ENCODE measurements around the gene PDP2.

PDP2 gene

DNA sequence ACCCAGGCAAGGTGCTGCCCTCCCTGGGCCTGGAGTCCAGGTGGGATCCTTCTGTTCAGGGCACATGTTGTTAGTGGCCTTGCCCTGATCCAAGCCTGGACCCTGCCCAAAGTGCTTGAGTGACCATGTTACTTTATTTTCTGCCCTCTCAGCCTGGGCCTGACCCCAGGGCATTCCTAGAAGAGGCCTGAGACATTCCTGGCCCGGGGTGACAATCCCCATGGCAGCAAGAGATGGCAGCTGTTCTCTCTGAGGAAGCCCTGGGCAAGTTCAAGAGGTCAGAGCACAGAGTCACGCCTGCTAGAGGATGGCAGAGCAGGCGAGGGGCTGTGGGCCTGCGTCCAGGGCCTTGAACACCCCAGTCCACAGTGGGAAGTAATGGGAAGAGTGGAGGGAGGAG, 33.4 kb downstream of the PDP2 start:
- DNase-seq (ENCODE audit: low read depth) = no peak
- H3K4me3 ChIP-seq (ENCODE audit: low read depth, low read length) = no peak overlapping the region

DNA sequence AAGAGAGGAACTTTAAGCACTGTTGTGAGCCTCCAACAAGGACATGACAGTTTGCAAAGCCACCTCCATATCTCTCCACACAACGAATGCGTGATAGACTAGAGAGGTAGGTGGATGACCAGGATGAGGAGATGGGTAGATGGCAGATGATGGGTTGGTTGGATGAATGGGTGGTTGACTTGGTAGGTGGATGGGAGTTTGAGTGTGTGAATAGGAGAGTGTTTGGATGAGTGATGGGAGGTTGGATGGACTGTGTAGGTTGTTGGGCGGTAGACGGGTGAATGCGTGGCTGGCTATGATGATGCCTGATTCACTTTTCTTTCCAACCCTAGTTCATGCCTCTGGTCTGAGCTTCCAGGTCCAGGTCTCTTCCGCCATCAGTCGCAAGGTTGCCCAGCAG, 34.2 kb downstream of the PDP2 start:
- no peak for DNase-seq (ENCODE audit: low read depth)
- H3K4me3 ChIP-seq (ENCODE audit: low read depth, low read length) = no peak overlapping the region

DNA sequence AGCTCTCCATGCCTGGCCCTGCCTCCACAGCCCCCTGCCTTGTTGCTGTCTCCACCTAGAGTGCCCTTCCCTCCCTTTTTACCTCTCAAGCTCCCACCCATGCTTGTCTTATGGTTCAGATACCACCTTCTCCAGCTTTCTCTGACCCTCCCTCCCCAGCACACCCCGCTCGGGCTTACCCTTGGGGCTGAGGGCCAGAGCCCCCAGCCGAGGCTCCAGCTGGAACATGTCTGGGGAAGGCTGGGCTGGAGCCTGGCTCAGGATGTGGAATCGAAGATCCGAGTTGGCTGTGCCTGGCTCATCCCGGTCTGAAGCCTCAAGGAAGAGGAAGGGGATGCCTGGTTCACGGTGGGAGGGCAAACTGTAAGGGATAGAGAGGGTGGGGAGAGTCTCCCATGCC, 34.7 kb downstream of the PDP2 start:
- no peak for DNase-seq (ENCODE audit: low read depth)
- no peak overlapping the region for H3K4me3 ChIP-seq (ENCODE audit: low read depth, low read length)

DNA sequence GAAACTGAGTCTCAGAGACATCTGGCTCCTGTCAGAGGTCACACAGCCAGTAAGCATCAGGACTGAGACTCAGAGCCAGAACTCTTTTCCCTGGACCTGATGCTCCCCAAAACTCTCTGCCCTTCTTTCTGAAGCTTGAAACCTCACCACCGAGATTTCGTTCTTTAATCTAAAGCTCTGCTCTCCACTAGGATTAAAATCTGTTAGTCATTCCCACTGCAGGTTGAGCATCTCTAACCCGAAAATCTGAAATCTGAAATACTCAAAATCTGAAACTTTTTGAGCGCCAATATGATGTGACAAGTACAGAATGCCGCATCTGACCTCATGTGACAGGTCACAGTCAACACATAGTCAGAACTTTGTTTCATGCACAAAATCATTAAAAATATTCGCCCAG, 36.2 kb downstream of the PDP2 start:
- H3K4me3 ChIP-seq (ENCODE audit: low read depth, low read length) = no peak overlapping the region
- DNase-seq (ENCODE audit: low read depth) = no peak

DNA sequence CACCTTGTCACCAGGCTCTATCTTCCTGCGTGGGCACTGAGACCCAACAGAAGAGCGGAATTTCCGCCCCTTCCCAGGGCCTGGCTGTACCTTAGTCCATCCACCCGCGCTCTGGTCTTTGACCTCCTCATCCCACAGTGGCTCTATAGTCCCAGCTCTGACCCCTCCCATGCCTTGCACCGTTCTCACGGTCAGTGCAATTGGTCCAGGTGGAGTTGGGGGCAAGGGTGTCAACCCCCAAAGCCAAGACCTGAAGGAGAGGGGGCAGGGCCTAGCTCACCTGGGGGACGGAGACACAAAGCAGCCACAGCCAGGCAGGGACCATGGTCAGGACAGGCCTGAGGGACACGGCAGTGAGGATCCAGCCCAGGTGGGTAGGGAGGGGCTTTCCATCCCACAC, 37.4 kb downstream of the PDP2 start:
- no peak overlapping the region for H3K4me3 ChIP-seq (ENCODE audit: low read depth, low read length)
- no peak for DNase-seq (ENCODE audit: low read depth)

DNA sequence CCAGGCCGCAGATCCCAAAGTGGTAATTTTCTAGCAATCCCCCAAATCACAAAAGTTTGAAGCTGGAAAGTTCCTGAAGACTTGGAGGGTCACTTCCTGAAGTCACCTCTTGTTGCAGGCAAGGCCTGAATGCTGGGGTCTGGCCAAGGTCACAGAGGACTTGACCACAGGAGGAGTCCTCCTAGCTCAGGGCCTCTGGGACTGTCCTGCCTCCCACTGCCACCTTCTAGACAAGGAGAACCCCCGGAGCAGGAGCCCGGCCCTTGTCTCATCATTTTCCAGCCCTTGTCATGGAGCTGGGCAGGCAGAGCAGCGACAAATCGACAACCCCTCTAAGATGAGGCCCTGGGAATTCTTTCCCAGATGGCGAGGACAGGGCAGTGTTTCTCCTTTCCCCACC, 38.0 kb downstream of the PDP2 start:
- no peak for DNase-seq (ENCODE audit: low read depth)
- no peak overlapping the region for H3K4me3 ChIP-seq (ENCODE audit: low read depth, low read length)

DNA sequence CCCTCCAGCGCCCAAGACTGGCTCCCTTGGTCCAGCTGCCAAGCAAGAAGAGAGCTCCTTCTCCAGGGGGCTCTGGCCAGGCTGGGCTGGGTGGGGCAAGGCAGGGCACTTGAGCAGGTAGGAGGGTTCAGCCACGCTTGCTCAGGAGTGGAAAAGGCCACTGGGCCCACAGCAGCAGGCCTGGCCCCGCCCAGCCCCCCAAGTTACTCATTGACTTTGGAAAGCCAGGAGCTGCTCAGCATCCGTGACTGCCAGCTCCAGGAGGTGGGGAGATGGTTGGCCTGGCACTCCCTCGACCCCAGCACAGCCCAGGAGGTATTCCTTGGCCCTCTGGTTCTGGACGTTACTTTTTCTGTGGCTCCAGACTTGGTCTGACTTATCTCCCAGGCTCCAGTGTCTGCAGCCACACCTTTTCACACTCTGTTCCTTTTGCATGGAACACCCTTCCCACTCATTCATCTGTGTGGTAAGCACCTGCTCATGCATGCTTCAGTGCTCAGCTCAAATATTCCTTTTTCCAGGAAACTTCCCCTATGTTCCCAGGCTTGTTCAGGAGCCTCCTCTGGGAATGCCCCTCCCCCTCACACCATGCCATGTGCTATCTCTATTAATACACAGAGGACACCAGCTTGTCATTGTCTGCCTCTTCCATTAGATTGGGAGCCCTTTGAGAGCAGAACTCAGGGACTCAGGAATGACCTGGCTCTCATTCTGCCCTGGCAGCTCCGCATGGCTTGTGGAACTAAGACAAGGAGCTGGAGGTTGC, 38.7 kb downstream of the PDP2 start, which contains the start of gene CDH16:
TSS of gene CDH16 (minus strand) at position 83 of the 766 bp plus-strand sequence. CDS start 820 bp downstream, outside the sequence.
- no peak within 1 kb of the TSS for H3K4me3 ChIP-seq (ENCODE audit: low read depth, low read length)
- DNase-seq (ENCODE audit: low read depth) = no peak

DNA sequence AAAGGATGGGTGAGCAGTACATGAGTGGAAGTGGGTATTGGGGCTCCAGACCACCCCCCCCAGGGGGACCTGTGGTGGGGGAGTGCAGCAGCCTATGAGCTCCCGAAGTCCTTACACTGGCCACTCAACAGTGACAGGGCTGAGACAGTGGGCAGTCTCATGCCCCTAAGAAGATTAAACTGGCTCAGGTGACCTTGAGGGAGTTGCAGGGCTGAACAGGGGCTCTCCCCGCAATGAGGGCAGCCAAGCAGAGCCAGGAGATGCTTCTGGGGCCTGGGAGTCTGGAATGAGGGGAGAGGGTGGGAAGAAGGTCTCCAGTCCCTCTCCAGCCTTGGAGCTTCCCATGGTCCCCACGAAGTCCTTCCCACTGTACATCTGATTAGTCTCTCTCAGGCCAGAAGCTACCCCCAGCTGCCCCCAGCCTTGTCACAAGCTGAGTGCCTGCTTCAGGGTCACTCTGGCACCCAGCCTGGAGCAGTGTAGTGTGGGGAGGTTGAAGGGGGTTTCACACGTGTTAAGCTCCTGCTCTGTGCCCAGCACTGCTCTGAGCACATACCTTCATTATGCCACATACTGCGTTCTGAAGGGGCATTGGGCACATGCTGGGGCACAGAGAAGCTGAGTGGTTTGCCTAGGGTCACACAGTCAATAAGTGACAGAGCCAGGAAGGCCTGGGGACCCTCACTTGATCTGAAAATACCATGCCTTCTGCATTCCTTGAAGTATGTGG, 39.4 kb downstream of the PDP2 start:
- DNase-seq (ENCODE audit: low read depth) = no peak
- no peak overlapping the region for H3K4me3 ChIP-seq (ENCODE audit: low read depth, low read length)

DNA sequence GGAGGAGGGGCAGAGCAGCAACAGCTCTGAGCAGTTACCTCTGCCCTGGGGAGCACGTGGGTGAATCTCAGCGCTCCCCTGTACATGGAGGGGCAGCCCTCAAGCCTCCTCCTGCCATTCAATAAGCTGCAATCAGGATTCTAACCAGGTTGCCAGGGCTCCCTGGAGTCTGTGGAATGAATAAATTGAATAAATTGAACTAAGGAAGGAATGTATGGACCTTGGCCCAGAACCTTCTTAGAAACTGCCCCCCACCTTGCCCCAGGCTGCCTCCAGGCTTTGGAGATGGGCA, 39.9 kb downstream of the PDP2 start:
- H3K4me3 ChIP-seq (ENCODE audit: low read depth, low read length) = no peak overlapping the region
- DNase-seq (ENCODE audit: low read depth) = no peak

DNA sequence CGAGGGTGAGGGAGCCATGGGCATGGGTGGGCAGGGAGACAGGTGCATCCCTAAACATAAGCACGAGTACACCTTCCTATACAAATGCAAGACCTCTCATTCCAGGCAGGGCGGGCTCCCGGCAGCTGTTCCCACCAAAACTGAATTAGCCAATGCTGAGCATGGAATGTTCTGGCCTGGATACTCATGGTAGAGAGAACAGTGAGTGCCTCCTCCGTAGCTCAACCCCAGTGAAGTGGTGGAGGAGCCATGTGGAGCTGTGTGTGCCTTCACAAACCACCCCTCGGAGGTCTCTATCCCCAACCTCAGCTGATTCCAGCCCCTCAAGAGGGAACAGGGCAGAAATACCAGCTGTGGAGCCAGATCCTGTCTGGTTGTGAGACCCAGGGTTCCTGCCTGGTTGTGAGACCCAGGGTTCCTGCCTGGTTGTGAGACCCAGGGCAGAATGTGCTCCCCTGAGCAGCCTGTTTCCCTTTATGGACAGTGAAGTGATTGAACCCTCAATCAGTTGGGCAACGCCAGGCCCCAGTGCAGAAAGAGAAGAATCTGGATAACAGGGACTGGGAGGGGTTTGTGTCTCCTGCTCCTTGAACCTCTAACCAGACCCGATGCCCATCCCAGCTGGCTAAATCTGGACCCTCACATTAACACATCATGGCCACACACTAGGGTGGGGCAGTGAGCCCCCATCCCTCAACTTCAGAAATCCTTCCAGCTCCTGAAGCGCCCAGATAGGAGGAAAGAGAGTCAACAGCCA, 40.8 kb downstream of the PDP2 start:
- DNase-seq (ENCODE audit: low read depth) = no peak
- H3K4me3 ChIP-seq (ENCODE audit: low read depth, low read length) = no peak overlapping the region

DNA sequence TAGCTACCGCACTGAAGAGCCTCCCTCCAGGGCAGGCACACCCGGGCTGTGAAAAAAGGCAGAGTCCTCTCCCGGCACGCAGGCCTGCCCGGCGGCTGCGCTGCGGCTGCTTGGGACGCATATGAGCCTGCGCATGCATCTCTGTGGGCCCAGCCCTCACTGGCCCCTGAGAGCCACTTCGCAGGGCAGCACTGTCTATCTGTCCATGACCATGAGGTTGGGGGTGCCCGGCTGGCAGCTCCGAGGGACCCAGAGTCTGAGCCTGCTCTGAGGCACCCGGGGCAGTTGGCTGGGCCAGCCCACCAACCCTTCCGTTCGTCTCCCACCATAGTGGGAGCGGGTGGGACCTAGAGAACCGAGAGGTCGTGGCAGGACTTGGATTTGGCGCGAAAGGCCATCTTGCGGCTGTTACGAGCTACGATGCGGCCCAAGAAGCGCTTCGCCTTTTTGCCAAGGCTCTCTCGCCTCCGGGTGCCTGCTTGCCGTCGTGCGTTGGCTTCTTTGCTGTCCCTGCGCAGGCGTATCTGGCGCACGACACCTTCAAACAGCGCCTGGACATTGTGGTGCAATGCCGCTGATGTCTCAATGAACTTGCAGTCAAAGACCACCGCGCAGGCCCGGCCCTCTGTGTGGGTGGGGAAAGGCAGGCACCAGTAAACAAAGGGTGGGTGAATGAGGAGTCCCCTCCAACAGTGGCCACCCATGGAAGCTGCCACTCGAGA, 41.6 kb downstream of the PDP2 start:
- no peak for DNase-seq (ENCODE audit: low read depth)
- H3K4me3 ChIP-seq (ENCODE audit: low read depth, low read length) = no peak overlapping the region

DNA sequence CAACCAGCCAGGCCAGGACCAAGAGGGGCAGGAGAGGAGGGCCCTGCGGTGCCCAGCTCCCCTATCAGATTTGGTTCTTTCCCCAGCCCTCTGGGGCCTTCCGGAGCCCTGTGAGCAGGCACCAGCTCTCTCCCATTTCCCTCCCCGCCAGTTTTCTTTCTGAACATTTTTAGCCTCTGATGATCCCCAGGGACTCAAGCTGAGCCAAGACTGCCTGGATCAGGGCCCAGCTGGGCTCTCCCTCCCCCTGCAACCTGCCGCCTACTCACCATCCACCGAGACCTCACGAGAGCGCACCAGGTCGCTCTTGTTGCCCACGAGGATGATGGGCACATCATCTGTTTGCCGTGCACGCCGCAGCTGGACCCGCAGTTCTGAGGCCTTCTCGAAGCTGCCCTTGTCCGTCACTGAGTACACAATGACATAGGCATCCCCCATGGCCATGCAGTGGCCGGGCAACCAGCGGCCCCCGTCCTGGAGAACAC, 43.0 kb downstream of the PDP2 start:
- H3K4me3 ChIP-seq (ENCODE audit: low read depth, low read length) = no peak overlapping the region
- DNase-seq (ENCODE audit: low read depth) = no peak

DNA sequence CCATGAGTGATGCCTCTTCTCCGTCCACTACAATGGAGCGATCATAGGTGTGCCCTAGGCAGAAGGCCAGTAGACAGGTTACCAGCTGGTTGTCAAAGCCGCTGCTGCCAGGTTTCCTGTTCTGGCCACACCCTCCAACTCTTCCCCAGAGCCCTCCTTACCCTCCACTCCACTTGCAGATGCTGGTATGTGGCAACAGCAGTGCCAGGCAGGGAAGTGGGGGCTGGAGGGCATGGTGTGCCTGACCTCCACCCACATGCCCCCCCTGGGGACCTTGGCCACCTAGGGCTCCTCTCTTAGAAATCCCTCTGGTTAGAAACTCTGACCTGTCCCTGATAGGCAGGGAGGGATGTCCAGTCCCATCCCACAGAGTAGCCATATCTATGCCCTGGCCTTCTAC, 43.6 kb downstream of the PDP2 start:
- no peak overlapping the region for H3K4me3 ChIP-seq (ENCODE audit: low read depth, low read length)
- no peak for DNase-seq (ENCODE audit: low read depth)

DNA sequence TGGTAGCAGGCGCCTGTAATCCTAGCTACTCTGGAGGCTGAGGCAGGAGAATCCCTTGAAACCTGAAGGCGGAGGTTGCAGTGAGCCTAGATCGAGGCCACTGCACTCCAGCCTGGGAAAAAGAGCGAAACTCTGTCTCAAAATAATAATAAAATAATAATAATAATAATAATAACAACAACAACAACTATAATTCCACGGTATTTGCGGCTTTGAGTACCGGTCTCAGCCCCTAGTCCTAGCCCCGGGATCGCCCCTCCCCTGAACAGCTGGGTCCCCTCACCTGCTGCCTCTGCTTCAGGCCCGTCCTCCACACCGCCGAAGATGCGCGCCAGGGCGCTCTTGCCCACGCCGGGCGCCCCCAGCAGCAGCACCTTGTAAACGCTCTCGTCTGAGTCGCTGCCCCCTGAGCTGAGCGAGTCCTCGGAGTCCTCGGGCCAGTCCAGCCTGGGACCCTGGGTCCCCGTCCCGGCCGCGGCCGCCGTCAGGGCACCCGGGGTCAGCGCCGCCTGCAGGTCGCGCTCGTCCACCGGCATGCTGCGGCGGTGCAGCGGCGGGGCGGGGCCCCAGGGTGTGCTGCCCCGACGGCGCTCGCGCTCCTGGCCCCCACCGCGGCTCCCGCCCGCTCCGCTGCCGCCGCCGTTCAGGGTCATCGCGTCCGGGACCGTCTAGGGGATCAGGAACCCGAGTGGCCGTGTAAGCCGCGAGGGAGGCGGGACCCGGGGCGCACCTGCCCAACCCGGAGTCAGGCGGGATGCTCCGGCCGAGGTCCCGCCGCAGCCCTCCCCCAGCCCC, 44.4 kb downstream of the PDP2 start:
- H3K4me3 ChIP-seq (ENCODE audit: low read depth, low read length) = peak overlapping the region; percentile 37
- no peak for DNase-seq (ENCODE audit: low read depth)

DNA sequence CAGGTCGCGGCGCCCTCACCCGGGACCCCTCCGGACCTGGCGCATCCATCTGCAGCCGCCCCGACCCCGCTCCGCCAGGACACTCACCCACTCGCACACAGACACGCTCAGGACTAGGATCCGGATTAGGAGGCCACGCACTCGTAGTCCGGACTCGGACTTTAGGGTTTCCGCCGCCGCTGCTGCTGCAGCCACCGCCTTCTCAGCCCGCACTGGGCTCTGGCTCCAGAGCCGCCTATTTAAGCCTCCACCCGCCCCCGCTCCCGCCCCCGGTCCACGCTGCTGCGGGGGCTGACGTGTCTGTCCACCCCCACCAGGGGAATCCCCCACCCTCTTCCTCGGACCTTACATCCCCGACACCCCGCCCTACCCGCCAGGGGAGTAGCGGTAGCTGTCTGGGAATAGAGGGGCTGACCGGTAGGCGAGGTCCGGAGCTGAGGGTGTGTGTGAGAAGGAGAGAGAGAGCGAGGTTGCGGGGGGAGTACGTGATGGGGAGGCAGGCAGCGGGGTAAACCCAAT, 45.1 kb downstream of the PDP2 start, which contains the start of gene RRAD:
TSS of gene RRAD (minus strand) at position 214 of the 519 bp plus-strand sequence. CDS start 356 bp downstream, outside the sequence.
- no peak for DNase-seq (ENCODE audit: low read depth)
- H3K4me3 ChIP-seq (ENCODE audit: low read depth, low read length) = peak within 1 kb of the TSS; percentile 37

DNA sequence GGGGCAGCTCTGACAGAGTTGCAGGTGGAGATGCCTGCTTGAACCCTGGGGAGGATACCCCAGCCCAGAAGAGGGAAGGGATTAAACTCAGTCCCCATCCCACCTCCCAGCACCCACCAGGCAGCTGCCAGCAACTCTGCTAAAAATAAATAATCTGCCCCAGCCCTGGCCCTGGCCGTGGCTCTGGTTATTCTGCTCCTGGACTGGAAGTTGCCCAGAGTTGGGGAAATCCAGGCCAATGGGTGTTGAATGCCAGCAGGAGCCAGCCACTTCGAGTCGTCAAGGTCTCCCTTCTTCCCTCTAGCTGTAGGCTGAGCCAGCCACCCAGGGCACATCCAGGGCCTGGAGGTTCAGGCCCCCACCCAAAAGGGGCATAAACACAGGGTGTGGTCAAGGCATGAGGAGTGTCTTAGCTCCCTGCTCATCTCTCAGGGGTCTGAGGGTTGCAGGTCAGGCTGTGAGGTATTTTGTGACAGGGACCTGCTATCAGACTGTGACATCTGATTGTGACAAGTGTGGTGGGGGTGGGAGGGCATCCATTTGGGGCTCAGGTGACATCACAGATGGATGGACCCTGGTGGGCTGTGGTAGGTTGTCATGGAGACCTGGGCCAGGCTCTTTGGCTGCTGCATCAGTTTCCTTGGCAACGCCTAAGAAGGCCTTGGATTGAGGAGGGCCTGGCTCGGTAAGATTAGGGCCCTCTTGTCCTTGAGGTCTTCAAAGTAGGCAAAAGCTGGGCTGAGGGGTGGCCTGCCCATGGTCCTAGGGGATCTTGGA, 46.0 kb downstream of the PDP2 start:
- no peak for DNase-seq (ENCODE audit: low read depth)
- no peak overlapping the region for H3K4me3 ChIP-seq (ENCODE audit: low read depth, low read length)

DNA sequence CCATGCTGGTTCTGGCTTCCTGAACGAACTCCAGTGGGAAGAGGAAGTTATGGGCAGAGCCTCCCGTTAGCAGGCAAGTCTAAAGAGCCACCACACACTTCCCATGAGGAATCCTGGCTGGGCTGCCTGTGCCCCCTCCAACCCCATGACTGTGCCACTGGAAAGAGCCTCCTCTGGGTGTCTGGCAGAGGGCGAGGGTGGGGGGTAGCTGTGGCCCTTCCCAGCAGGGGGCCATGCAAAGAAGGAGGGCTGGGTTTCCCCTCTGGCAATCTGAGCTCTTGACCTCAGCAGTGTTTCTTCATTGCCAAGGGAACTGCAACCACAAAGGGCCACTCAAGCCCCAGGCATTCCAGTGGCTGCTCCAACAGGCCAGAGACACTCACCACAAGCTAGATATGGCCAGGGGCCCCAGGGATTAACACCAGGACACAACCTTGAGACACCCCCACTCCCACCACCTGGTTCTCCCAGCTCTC, 46.7 kb downstream of the PDP2 start:
- DNase-seq (ENCODE audit: low read depth) = no peak
- no peak overlapping the region for H3K4me3 ChIP-seq (ENCODE audit: low read depth, low read length)

Data from skeletal muscle cell (primary cell).